Erythroblast (primary cell): Measurements from ENCODE around the gene UBXN11.

Experiments used
- DNase-seq, 2 experiments: peaks; one replicate each; lab custom pipeline; 2025; lab: John Stamatoyannopoulos, UW
- GATA1 ChIP-seq: IDR thresholded peaks from 2 replicates; pipeline ENCODE4 v1.6.1; 2011; ENCODE audit warnings: low read depth, mild to moderate bottlenecking, control low read depth, low read length, moderate library complexity
- POLR2A ChIP-seq: IDR thresholded peaks from 2 replicates; pipeline ENCODE4 v1.6.1; 2011; ENCODE audit warnings: mild to moderate bottlenecking, low read length

UBXN11 gene

GRCh38 chr1:26290122-26290881, 16.1 kb downstream of the UBXN11 start:
- DNase-seq, result no peak
- no peak for TF ChIP-seq GATA1
- no peak for TF ChIP-seq POLR2A

- DNase-seq, result peak in 1 of 2 experiments; percentile 57
- TF ChIP-seq POLR2A (no peak), GATA1 (no peak)
Measured at GRCh38 chr1:26289158-26290059, 17.0 kb downstream of the UBXN11 start.

GRCh38 chr1:26288311-26288941, 18.0 kb downstream of the UBXN11 start:
- TF ChIP-seq GATA1, result no peak
- TF ChIP-seq POLR2A, result peak; percentile 61
- peak; percentile 92 to 93 for DNase-seq

- DNase-seq, result no peak
- TF ChIP-seq POLR2A (no peak), GATA1 (no peak)
Measured at GRCh38 chr1:26287811-26288210, 18.6 kb downstream of the UBXN11 start.

GRCh38 chr1:26287033-26287711, 19.3 kb downstream of the UBXN11 start:
- peak in 1 of 2 experiments; percentile 39 for DNase-seq
- no peak for TF ChIP-seq POLR2A
- no peak for TF ChIP-seq GATA1

GRCh38 chr1:26286064-26286416, 20.4 kb downstream of the UBXN11 start:
- no peak for TF ChIP-seq GATA1
- TF ChIP-seq POLR2A, result peak; percentile 37
- no peak for DNase-seq

- DNase-seq, result peak in 1 of 2 experiments; percentile 71
- TF ChIP-seq GATA1 (no peak), POLR2A (no peak)
Measured at GRCh38 chr1:26285366-26286063, 20.9 kb downstream of the UBXN11 start.

- TF ChIP-seq GATA1, result no peak
- peak; percentile 62 for TF ChIP-seq POLR2A
- peak; percentile 92 to 97 for DNase-seq
Measured at GRCh38 chr1:26284597-26285347, 21.7 kb downstream of the UBXN11 start.

GRCh38 chr1:26283871-26284596, 22.4 kb downstream of the UBXN11 start:
- no peak for DNase-seq
- TF ChIP-seq POLR2A, result no peak

- TF ChIP-seq POLR2A (no peak), GATA1 (no peak)
- peak in 1 of 2 experiments; percentile 30 for DNase-seq
Measured at GRCh38 chr1:26283279-26283853, 23.1 kb downstream of the UBXN11 start.

GRCh38 chr1:26282401-26282918, 24.0 kb downstream of the UBXN11 start:
- no peak for DNase-seq
- no peak for TF ChIP-seq POLR2A
- TF ChIP-seq GATA1, result no peak

- no peak for DNase-seq
- TF ChIP-seq POLR2A, result peak; percentile 5
- no peak for TF ChIP-seq GATA1
Measured at GRCh38 chr1:26281971-26282370, 24.5 kb downstream of the UBXN11 start.
